SK-N-SH treated with all-trans-retinoic acid at 6 μM for 48 hours (cell line): ENCODE results near the gene SPECC1.

Experiments used
- BACH2 ChIP-seq: fragments of 250-450 bp; sonication (Bioruptor Pico); IDR thresholded peaks from 2 replicates; pipeline ENCODE4 v1.9.0; 2021; ENCODE audit warnings: mild to moderate bottlenecking, borderline replicate concordance
- ISL1 ChIP-seq: fragments of 250-450 bp; sonication (Bioruptor Pico); IDR thresholded peaks from 2 replicates; pipeline ENCODE4 v2.1.2; 2022; ENCODE audit warnings: mild to moderate bottlenecking, moderate library complexity
- OSR1 ChIP-seq: fragments of 250-450 bp; sonication (Bioruptor Pico); IDR thresholded peaks from 2 replicates; pipeline ENCODE4 v1.8.0; 2022; ENCODE audit warnings: moderate library complexity, mild to moderate bottlenecking, inconsistent platforms
- PATZ1 ChIP-seq: fragments of 250-450 bp; sonication (Bioruptor Pico); IDR thresholded peaks from 2 replicates; pipeline ENCODE4 v1.8.0; 2020; ENCODE audit warnings: mild to moderate bottlenecking, moderate library complexity, borderline replicate concordance
- POU6F1 ChIP-seq: fragments of 250-450 bp; sonication (Bioruptor Pico); IDR thresholded peaks from 2 replicates; pipeline ENCODE4 v1.8.0; 2021; ENCODE audit warnings: low read depth, mild to moderate bottlenecking, moderate library complexity, borderline replicate concordance
- RARB ChIP-seq: fragments of 250-450 bp; sonication (Bioruptor Pico); IDR thresholded peaks from 2 replicates; pipeline ENCODE4 v1.8.0; 2021; ENCODE audit warnings: mild to moderate bottlenecking, moderate library complexity
- SNAI2 ChIP-seq: fragments of 250-450 bp; sonication (Bioruptor Pico); IDR thresholded peaks from 2 replicates; pipeline ENCODE4 v1.5.0; 2020; ENCODE audit warnings: mild to moderate bottlenecking, moderate library complexity
- TCF4 ChIP-seq: fragments of 250-450 bp; sonication (Bioruptor Pico); IDR thresholded peaks from 2 replicates; pipeline ENCODE4 v1.8.0; 2021; ENCODE audit warnings: mild to moderate bottlenecking, moderate library complexity, borderline replicate concordance
- TOX ChIP-seq: fragments of 250-450 bp; sonication (Bioruptor Pico); IDR thresholded peaks from 2 replicates; pipeline ENCODE4 v1.8.0; 2021; ENCODE audit warnings: mild to moderate bottlenecking, moderate library complexity, borderline replicate concordance
- TSHZ2 ChIP-seq: fragments of 250-450 bp; sonication (Bioruptor Pico); IDR thresholded peaks from 2 replicates; pipeline ENCODE4 v1.5.0; 2020; ENCODE audit warnings: mild to moderate bottlenecking, moderate library complexity
- ZC3H10 ChIP-seq: fragments of 250-450 bp; sonication (Bioruptor Pico); IDR thresholded peaks from 2 replicates; pipeline ENCODE4 v1.5.1; 2021; ENCODE audit warnings: mild to moderate bottlenecking, moderate library complexity
- ZFP3 ChIP-seq: fragments of 250-450 bp; sonication (Bioruptor Pico); IDR thresholded peaks from 2 replicates; pipeline ENCODE4 v1.5.0; 2020; ENCODE audit warnings: mild to moderate bottlenecking, moderate library complexity
- ZFP30 ChIP-seq: fragments of 450-650 bp; formaldehyde crosslinking; IDR thresholded peaks from 2 replicates; pipeline ENCODE4 v1.5.0; 2022; ENCODE audit warnings: mild to moderate bottlenecking, moderate library complexity
- ZNF565 ChIP-seq: fragments of 450-650 bp; formaldehyde crosslinking; conservative IDR thresholded peaks from 2 replicates; pipeline ENCODE4 v1.5.0; 2020; ENCODE audit warnings: low read depth, mild to moderate bottlenecking, moderate library complexity

GRCh38 chr17:20214794-20215193, 205.6 kb downstream of the SPECC1 start:
- TF ChIP-seq OSR1 (CRISPR knock-in tag) (no peak), ZC3H10 (CRISPR knock-in tag) (no peak), TCF4 (CRISPR knock-in tag) (no peak), SNAI2 (no peak), PATZ1 (no peak), ZFP30 (CRISPR knock-in tag) (no peak), TSHZ2 (CRISPR knock-in tag) (no peak), ZNF565 (CRISPR knock-in tag) (no peak), ZFP3 (CRISPR knock-in tag) (no peak), POU6F1 (CRISPR knock-in tag) (no peak), BACH2 (no peak), RARB (CRISPR knock-in tag) (no peak), ISL1 (CRISPR knock-in tag) (no peak), TOX (CRISPR knock-in tag) (no peak)
